Eye (tissue), 1 donor: ENCODE measurements around the gene TSHZ3.

Experiments
- DNase-seq: peaks from one replicate; pipeline ENCODE4 v3.0.0-alpha.2; 2015

The TSHZ3 gene

DNA sequence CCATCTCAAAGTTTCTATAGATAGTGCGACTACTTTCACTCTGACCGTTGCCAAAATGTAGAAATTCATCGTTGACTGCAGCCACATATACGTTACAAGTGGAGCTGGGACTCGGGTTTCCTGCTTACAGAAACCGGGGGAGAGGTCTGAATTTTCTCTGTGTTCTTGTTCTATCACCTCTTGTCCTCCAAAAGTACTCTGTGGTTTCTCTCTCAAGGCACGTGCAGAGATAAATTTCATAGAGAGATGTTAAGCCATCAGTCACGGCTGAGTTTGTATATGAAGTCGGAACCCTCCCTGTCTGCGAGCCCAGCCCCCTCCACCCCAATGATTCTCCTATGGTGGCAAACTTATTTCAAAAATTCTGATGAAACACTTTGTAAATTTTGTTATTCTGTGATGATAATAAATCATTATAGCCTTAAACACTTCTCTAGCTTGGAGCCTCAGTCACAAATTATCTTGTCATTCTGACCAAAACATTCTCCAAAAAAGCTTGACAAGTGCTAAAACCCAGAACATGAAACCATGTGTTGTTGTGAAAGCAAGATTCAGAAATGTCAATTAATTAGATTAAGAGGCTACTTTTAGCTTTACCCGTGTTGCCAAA is 87.5 kb downstream of the TSHZ3 start:
- peak; percentile 1 for DNase-seq

GRCh38 chr19:31261019-31261602 is 88.1 kb downstream of the TSHZ3 start:
- DNase-seq, result no peak

DNA sequence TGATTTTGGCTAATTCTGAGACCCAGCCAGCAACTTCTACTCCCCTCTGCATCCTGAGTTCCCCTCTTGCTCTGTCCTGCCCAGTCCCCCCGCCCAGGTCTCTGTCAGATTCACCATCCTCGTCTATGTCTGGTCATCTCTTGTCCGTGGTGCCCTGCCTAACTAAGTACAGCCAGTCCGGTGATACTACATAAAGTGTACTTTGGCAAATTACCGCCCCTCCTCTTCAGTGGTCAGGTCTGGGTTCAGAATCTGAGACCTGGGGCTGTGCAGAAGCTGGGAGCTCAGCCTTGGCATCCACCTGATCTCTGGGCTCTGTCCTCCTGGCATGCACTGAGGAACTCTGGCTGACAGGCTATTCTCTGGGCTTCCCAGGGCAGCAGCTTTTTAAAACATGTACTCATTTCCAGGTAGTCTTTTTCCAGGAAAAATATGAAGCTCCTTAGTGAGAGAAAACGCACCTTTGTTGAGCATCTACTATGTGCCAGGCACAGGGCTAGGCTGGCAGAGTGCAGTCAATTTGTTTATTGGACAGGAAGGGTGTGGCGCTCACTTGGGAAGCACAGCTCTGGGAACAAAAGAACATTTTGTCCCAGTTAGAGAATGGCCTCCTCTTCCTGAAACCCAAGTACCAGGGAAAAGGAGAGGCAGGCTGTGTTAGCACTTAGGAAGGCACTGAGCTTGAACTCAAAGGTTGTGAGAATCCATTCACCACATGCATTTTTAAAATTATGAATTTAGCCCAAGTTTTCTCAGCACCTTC is 88.9 kb downstream of the TSHZ3 start:
- DNase-seq, result no peak

GRCh38 chr19:31258211-31259052 is 90.8 kb downstream of the TSHZ3 start:
- DNase-seq, result peak; percentile 35

DNA sequence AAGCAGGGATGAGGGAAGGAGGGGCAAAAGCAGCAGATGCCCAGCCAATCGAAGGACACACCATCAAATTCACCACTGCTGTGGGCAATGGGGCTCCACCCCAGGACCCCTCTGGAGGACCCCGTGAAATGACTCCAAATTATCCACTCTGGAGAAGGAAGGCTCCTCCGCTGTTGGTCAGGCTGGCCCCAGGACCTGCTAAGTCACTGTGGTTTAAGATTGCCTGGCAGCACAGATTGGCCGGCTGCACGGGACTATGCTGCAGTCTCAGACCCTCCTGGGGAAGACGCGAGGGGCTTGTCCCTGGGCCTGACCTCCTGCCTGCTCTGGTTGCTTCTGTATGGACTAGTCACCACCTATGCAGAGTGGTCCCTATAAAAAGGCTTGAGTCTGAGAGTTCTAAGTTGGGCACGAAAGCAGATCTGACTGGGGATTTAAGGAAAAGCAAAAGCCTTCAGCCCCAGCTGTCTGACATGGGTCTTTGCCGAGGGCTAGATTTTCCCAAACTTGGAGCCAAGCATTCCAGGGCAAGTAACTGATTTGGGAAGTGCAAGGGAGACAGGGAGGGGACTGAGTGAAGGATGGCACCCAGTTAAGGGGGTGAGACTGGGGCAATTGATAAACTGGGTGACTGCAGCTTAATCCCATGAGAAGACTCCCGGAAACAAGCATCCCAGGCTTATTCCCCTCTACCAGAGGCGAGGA is 91.7 kb downstream of the TSHZ3 start:
- DNase-seq, result no peak

GRCh38 chr19:31257025-31257424 is 92.2 kb downstream of the TSHZ3 start:
- peak; percentile 1 for DNase-seq

DNA sequence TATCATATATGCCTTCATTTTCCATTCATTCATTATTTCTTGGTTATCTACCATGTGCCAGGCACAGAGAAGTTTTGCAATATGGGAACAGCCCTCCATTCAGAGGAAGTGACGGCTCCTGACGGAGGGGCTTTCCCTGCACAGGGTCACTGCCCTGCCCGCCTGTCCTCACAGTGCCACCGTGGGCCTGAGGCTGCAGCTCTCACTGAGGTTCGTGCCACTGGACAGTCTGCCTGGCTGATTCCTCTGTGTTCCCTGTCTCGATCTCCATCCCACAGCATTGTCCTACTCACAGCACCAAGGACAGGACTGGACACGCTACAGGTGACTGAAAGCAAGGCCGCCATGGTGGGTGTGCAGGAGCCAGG is 92.7 kb downstream of the TSHZ3 start:
- no peak for DNase-seq

- DNase-seq, result no peak
Measured at GRCh38 chr19:31255831-31256592, 93.2 kb downstream of the TSHZ3 start.

- DNase-seq, result peak; percentile 22
Measured at GRCh38 chr19:31255174-31255799, 93.9 kb downstream of the TSHZ3 start.

- DNase-seq, result peak; percentile 36
Measured at GRCh38 chr19:31254611-31255010, 94.6 kb downstream of the TSHZ3 start.

DNA sequence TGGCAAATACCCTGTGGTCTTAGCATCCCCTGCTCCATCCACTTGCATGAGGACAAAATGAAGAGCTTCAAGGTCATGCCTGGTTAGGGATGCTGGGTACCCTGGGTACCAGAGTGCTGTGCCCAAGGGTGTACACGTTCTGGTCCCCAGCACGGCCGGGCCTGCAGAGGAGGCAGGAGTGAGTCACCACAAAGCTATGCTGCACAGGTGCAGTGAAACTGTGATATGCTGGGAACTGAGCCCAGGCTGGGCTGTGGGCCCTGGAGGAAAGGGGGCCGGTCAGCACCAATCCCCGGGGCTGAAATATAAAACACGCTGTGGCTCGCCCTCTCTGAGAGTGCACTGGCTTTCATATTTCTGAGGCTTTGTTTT is 95.1 kb downstream of the TSHZ3 start:
- DNase-seq, result peak; percentile 38

DNA sequence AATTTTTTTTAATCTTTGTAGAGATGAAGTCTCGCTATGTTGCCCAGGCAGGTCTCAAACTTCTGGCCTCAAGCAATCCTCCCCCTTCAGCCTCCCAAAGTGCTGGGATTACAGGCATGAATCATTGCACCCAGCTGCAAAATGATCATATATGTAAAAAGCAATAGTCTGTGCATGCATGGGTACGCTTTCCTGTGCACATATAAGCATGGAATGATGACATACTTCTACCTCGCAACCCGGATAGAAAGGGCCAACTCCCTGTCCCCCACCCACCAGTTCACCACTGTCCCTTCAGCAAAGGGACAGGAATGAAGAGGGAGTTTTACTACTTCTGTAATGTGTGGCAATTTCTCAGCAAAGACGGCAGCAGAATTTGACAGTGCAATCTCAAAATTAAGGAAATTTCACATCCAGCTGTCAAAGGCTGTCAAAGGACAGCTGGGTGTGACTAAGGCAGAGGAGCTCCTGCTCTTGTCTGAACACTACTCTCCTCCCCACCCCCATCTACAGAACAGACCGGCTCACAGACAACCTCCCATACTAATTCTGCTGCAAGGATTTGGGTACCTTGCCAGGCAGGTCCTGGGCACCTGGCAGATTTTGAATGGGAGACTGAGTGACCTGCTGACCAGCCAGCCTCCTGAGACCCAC is 95.6 kb downstream of the TSHZ3 start:
- no peak for DNase-seq

DNA sequence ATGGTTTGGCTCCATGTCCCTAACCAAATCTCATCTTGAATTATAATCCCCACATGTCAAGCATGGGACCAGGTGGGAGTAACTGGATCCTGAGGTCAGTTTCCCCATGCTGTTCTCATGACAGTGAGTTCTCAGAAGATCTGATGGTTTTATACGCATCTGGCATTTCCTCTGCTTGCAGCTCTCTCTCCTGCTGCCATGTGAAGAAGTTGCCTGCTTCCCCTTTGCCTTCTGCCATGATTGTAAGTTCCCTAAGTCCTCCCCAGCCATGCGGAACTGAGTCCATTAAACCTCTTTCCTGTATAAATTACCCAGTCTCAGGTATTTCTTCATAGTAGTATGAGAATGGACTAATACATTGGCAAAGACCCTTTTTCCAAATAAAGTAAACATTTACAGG is 96.8 kb downstream of the TSHZ3 start:
- no peak for DNase-seq

DNA sequence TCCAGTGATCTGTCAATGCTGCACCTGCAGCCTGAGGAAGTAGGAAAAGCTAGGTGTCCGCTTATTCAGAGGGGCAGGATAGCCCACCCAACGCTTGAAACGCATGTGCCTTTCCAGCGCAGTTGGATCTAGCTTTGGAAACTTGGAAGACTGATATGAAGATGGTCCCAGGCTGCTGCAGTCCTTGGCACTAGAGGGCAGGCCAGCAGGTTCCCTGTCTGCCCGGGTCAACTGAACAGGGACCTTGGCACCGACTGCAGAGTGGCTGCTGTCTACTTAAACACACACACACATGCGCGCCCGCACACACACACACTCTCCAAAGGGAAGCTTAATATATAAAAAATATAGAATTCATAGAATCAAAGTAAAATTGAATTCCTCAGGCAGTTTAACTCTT is 100.0 kb downstream of the TSHZ3 start:
- no peak for DNase-seq

- no peak for DNase-seq
Measured at GRCh38 chr19:31235806-31236205, 113.4 kb downstream of the TSHZ3 start.

DNA sequence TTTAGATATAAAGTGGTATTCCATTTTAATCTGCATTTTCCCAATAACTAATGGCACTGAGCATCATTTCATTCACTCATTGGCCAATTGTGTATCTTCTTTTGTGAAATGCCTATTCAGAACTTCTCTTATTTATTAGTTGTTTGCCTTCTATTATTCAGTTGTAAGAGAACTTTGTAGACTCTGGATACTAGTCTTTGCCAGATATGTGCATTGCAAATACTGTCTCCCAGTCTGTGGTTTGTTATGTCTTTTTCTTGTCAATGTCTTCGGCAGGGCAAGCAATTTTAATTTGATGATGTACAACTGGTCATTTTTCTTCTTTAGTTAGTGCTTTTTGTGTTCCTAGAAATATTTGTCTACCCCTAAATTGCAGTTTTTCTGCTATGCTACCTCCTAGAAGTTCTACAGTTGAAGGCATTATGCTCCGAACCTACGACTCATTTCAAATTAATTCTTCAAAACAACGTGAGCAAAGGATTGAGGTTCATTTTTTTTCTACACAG is 115.9 kb downstream of the TSHZ3 start:
- no peak for DNase-seq

- no peak for DNase-seq
Measured at GRCh38 chr19:31232871-31233270, 116.4 kb downstream of the TSHZ3 start.

- no peak for DNase-seq
Measured at GRCh38 chr19:31232180-31232579, 117.1 kb downstream of the TSHZ3 start.

DNA sequence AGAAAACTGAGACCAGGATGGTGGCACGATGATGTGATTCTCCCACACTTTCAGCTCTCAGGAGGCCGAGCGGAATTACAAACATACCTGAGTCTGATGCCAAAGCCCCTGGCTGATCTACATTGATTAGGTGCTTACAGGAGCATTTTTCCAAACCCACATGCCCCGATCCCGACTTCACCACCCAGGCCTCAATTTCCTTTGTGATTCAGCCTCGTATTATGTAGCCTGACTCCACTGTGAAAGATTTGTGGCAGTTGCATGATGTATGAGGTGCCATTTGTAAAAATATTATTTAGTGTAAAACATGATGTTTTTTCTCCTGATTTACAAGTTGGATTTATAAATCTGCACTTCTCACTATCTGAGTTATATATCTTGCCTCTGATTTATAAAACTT is 118.0 kb downstream of the TSHZ3 start:
- no peak for DNase-seq

DNA sequence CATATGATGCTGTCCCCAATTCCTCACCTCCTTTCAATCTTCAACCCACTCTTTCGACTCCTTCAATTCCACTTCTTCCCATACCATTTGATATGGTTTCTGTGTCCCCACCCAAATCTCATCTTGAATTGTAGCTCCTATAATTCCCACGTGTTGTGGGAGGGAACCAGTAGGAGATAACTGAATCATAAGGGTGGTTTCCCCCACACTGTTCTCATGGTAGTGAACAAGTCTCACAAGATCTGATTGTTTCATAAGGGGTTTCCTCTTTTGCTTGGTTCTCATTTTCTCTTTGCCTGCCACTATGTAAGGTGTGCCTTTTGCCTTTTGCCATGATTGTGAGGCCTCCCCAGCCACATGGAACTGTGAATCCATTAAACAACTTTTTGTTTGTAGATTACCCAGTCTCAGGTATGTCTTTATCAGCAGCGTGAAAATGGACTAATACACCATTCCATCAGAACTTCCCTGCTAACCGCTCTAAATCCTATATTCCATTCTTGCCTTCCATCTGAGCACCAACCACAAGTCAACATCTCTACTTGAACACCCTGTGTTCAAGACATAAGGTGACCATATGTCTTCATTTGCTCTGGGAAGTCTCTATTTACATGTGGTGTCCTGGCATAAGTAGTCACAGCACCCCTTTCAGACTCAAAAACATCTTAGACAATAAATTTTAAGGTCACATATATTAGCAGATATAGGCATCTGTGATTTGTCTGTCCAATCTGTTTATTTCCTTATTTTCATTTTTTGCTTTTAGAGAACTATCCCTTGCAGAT is 122.9 kb downstream of the TSHZ3 start:
- no peak for DNase-seq
